WTC11 (cell line): ENCODE measurements around the gene NDUFA6. TPM values are rescaled to one million over a fixed set of nuclear protein-coding genes. Genes with fewer than 3 reads are reported as not detected.

Experiments
- ATAC-seq: fragments of 200-7000 bp; cut with Tn5 transposase; 2 replicates; pipeline ENCODE4 v1.10.0; 2021; ENCODE audit warnings: mild to moderate bottlenecking, moderate library complexity
- CTCF ChIA-PET: fragments of 300-600 bp; sonication (Branson Sonifier 250); formaldehyde crosslinking; loops from one replicate; lab custom pipeline; 2021; ENCODE audit warnings: antibody characterized with exemption; lab: Charles Lee
- POLR2A ChIA-PET: fragments of 350-600 bp; sonication (Branson Sonifier 250); formaldehyde crosslinking; loops from one replicate; lab custom pipeline; 2021; ENCODE audit warnings: antibody characterized with exemption; lab: Charles Lee
- DNase-seq: peaks from one replicate; pipeline ENCODE4 v3.0.0; 2021; ENCODE audit warnings: low spot score
- H3K27ac Mint-ChIP-seq: 2 replicates; pipeline ENCODE4 v1.8.0; 2021; ENCODE audit warnings: mixed read lengths
- H3K27me3 Mint-ChIP-seq: 2 replicates; pipeline ENCODE4 v1.8.0; 2021; ENCODE audit warnings: low read depth, mild to moderate bottlenecking, moderate library complexity, mixed read lengths
- H3K36me3 Mint-ChIP-seq: 2 replicates; pipeline ENCODE4 v1.8.0; 2021; ENCODE audit warnings: mixed read lengths
- H3K4me1 Mint-ChIP-seq: 2 replicates; pipeline ENCODE4 v1.8.0; 2022; ENCODE audit warnings: mixed read lengths
- H3K4me3 Mint-ChIP-seq: 2 replicates; pipeline ENCODE4 v1.8.0; 2021; ENCODE audit warnings: mild to moderate bottlenecking, moderate library complexity, mixed read lengths
- H3K9me3 Mint-ChIP-seq: 2 replicates; pipeline ENCODE4 v1.8.0; 2021; ENCODE audit warnings: mixed read lengths
- CBFB ChIP-seq: sonication (generic); formaldehyde crosslinking; IDR thresholded peaks from 2 replicates; pipeline ENCODE4 v1.8.1; 2022; ENCODE audit warnings: mild to moderate bottlenecking, low read depth, missing genetic modification reagents
- ETV6 ChIP-seq: sonication (generic); formaldehyde crosslinking; IDR thresholded peaks from 2 replicates; pipeline ENCODE4 v1.8.1; 2022; ENCODE audit warnings: mild to moderate bottlenecking, missing genetic modification reagents
- FOXP1 ChIP-seq: sonication (generic); formaldehyde crosslinking; IDR thresholded peaks from 2 replicates; pipeline ENCODE4 v1.8.0; 2022; ENCODE audit warnings: missing genetic modification reagents, mild to moderate bottlenecking, moderate library complexity, borderline replicate concordance
- HMGA2 ChIP-seq: fragments of 250-450 bp; sonication (Bioruptor Pico); IDR thresholded peaks from 2 replicates; pipeline ENCODE4 v1.4.0; 2021; ENCODE audit warnings: mild to moderate bottlenecking, moderate library complexity
- IRF2 ChIP-seq: sonication (generic); formaldehyde crosslinking; IDR thresholded peaks from 2 replicates; pipeline ENCODE4 v1.8.0; 2022; ENCODE audit warnings: low read depth, missing genetic modification reagents, borderline replicate concordance
- NFATC4 ChIP-seq: fragments of 250-450 bp; sonication (Bioruptor Pico); IDR thresholded peaks from 2 replicates; pipeline ENCODE4 v1.9.0; 2021; ENCODE audit warnings: mild to moderate bottlenecking
- NR1H2 ChIP-seq: sonication (generic); formaldehyde crosslinking; IDR thresholded peaks from 2 replicates; pipeline ENCODE4 v1.9.0; 2021; ENCODE audit warnings: mild to moderate bottlenecking, moderate library complexity, missing genetic modification reagents
- NR3C1 ChIP-seq: sonication (generic); formaldehyde crosslinking; conservative IDR thresholded peaks from 2 replicates; pipeline ENCODE4 v1.8.1; 2023; ENCODE audit warnings: low read depth, mild to moderate bottlenecking, missing genetic modification reagents
- PRRX2 ChIP-seq: fragments of 250-450 bp; sonication (Bioruptor Pico); IDR thresholded peaks from 2 replicates; pipeline ENCODE4 v1.8.0; 2021; ENCODE audit warnings: mild to moderate bottlenecking
- RELA ChIP-seq: sonication (generic); formaldehyde crosslinking; IDR thresholded peaks from 2 replicates; pipeline ENCODE4 v1.8.1; 2022; ENCODE audit warnings: missing genetic modification reagents, mild to moderate bottlenecking, borderline replicate concordance
- RORB ChIP-seq: fragments of 250-450 bp; sonication (Bioruptor Pico); IDR thresholded peaks from 2 replicates; pipeline ENCODE4 v1.9.0; 2021; ENCODE audit warnings: mild to moderate bottlenecking
- SMAD4 ChIP-seq: sonication (generic); formaldehyde crosslinking; IDR thresholded peaks from 2 replicates; pipeline ENCODE4 v1.8.0; 2022; ENCODE audit warnings: mild to moderate bottlenecking, missing genetic modification reagents
- SOX15 ChIP-seq: fragments of 250-450 bp; sonication (Bioruptor Pico); IDR thresholded peaks from 2 replicates; pipeline ENCODE4 v1.9.0; 2021; ENCODE audit warnings: mild to moderate bottlenecking
- TP53 ChIP-seq: sonication (generic); formaldehyde crosslinking; IDR thresholded peaks from 2 replicates; pipeline ENCODE4 v1.8.1; 2023; ENCODE audit warnings: mild to moderate bottlenecking, missing genetic modification reagents
- ZBTB21 ChIP-seq: sonication (generic); formaldehyde crosslinking; IDR thresholded peaks from 2 replicates; pipeline ENCODE4 v1.8.1; 2023; ENCODE audit warnings: mild to moderate bottlenecking, missing genetic modification reagents, borderline replicate concordance
- ZNF138 ChIP-seq: sonication (generic); formaldehyde crosslinking; conservative IDR thresholded peaks from 2 replicates; pipeline ENCODE4 v1.8.1; 2022; ENCODE audit warnings: mild to moderate bottlenecking, moderate library complexity, missing genetic modification reagents
- ZNF219 ChIP-seq: sonication (generic); formaldehyde crosslinking; IDR thresholded peaks from 2 replicates; pipeline ENCODE4 v1.8.0; 2023; ENCODE audit warnings: missing genetic modification reagents, mild to moderate bottlenecking, borderline replicate concordance
- ZNF317 ChIP-seq: sonication (generic); formaldehyde crosslinking; IDR thresholded peaks from 2 replicates; pipeline ENCODE4 v1.8.1; 2023; ENCODE audit warnings: low read depth, mild to moderate bottlenecking, moderate library complexity, missing genetic modification reagents, borderline replicate concordance
- ZNF416 ChIP-seq: fragments of 250-450 bp; sonication (Bioruptor Pico); IDR thresholded peaks from 2 replicates; pipeline ENCODE4 v1.9.0; 2021; ENCODE audit warnings: mild to moderate bottlenecking, inconsistent platforms
- total RNA-seq: library from RNA; stranded (reverse); gene quantifications from 3 replicates; pipeline ENCODE4 v1.2.3, GENCODE V29; 2021
- TF ChIP-seq, protein P1 (sequence below): sonication (generic); formaldehyde crosslinking; IDR thresholded peaks from 2 replicates; pipeline ENCODE4 v1.8.1; 2023; ENCODE audit warnings: mild to moderate bottlenecking, missing genetic modification reagents, moderate library complexity
- TF ChIP-seq, protein P2 (sequence below): fragments of 250-450 bp; sonication (Bioruptor Pico); IDR thresholded peaks from 2 replicates; pipeline ENCODE4 v2.1.2; 2022; ENCODE audit warnings: mild to moderate bottlenecking, moderate library complexity
- TF ChIP-seq, protein P3 (sequence below): sonication (generic); formaldehyde crosslinking; IDR thresholded peaks from 2 replicates; pipeline ENCODE4 v1.8.1; 2023; ENCODE audit warnings: mild to moderate bottlenecking, missing genetic modification reagents, moderate library complexity
- TF ChIP-seq, protein P4 (sequence below): sonication (generic); formaldehyde crosslinking; IDR thresholded peaks from 2 replicates; pipeline ENCODE4 v1.8.0; 2022; ENCODE audit warnings: mild to moderate bottlenecking, missing genetic modification reagents
- TF ChIP-seq, protein P5 (sequence below): sonication (generic); formaldehyde crosslinking; IDR thresholded peaks from 2 replicates; pipeline ENCODE4 v1.8.1; 2023; ENCODE audit warnings: mild to moderate bottlenecking, moderate library complexity, missing genetic modification reagents
- TF ChIP-seq, protein P6 (sequence below): fragments of 250-450 bp; sonication (Bioruptor Pico); IDR thresholded peaks from 2 replicates; pipeline ENCODE4 v1.8.0; 2021; ENCODE audit warnings: mild to moderate bottlenecking
- TF ChIP-seq, protein P7 (sequence below): sonication (generic); formaldehyde crosslinking; IDR thresholded peaks from 2 replicates; pipeline ENCODE4 v1.8.1; 2022; ENCODE audit warnings: mild to moderate bottlenecking, missing genetic modification reagents, moderate library complexity, borderline replicate concordance

Gene NDUFA6
- total RNA-seq, 1 experiment from 2014 or later, result 85.9 TPM

DNA sequence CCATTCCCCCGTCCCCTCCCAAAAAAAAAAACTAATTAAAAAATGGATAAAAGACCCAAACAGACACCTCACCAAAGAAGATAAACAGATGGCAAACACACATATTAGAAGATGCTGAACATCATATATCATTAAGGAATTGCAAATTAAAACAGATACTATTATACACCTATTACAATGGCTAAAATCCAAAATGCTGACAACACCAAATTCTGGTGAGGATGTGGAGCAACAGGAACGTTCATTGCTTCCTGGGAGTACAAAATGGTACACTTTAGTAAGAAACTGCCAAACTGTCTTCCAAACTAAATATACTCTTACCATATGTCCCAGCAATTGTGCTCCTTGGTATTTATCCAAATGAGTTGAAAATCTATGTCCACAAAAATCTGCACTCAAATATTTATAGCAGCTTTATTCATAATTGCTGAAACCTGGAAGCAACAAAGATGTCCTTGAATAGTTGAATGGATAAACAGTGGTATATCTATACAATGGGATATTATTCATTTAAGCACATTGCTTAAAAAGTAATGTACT is 39.9 kb downstream of the NDUFA6 start:
- Mint-ChIP-seq H3K27ac (no peak overlapping the region), H3K4me1 (no peaks in the 10 kb centered on the region), H3K36me3 (no peaks in the 10 kb centered on the region), H3K4me3 (no peak overlapping the region), H3K9me3 (peaks cover 2% of the 10 kb centered on the region), H3K27me3 (no peaks in the 10 kb centered on the region; the same call in 1 of the 2 replicates)
- DNase-seq, result no peak
- POLR2A ChIA-PET, result no interaction called here
- CTCF ChIA-PET, result no interaction called here
- no peak for ATAC-seq
- TF ChIP-seq NR3C1 (no peak), PRRX2 (CRISPR knock-in tag) (no peak), RORB (CRISPR knock-in tag) (no peak), ZNF416 (CRISPR knock-in tag) (no peak)
- TF ChIP-seq, protein P1, sequence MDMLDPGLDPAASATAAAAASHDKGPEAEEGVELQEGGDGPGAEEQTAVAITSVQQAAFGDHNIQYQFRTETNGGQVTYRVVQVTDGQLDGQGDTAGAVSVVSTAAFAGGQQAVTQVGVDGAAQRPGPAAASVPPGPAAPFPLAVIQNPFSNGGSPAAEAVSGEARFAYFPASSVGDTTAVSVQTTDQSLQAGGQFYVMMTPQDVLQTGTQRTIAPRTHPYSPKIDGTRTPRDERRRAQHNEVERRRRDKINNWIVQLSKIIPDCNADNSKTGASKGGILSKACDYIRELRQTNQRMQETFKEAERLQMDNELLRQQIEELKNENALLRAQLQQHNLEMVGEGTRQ (CRISPR knock-in tag), result no peak
- TF ChIP-seq, protein P2, sequence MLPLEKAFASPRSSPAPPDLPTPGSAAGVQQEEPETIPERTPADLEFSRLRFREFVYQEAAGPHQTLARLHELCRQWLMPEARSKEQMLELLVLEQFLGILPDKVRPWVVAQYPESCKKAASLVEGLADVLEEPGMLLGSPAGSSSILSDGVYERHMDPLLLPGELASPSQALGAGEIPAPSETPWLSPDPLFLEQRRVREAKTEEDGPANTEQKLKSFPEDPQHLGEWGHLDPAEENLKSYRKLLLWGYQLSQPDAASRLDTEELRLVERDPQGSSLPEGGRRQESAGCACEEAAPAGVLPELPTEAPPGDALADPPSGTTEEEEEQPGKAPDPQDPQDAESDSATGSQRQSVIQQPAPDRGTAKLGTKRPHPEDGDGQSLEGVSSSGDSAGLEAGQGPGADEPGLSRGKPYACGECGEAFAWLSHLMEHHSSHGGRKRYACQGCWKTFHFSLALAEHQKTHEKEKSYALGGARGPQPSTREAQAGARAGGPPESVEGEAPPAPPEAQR (CRISPR knock-in tag), result no peak

DNA sequence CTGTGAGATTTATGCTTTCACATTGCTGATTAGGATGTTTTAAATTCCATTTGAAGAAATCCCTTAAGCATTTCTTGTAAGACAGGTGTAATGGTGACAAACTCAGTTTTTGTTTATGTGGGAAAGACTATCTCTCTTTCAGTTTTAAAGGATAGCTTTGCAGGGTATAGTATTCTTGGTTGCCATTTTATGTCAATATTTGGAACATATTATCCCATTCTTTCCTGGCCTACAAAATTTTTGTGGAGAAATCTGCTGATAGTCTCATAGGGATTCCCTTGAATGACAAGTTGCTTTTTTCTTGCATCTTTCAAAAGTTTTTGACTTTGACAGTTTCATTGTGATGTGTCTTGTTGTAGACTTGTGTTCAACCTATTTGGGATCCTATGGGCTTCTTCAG is 48.8 kb downstream of the NDUFA6 start:
- ATAC-seq (no peak), DNase-seq (no peak)
- Mint-ChIP-seq H3K27me3 (peaks cover 29% of the 10 kb centered on the region), H3K9me3 (peaks cover 25% of the 10 kb centered on the region), H3K36me3 (peaks cover 4% of the 10 kb centered on the region), H3K4me3 (no peak overlapping the region), H3K4me1 (no peaks in the 10 kb centered on the region), H3K27ac (no peak overlapping the region)
- ChIA-PET POLR2A (no interaction called here), CTCF (interaction anchor here (1.0 kb wide), 1 partner anchor 116 kb away, joined by 3 read pairs; no protein-coding TSS in a partner anchor)
- TF ChIP-seq RELA (no peak), RORB (CRISPR knock-in tag) (no peak), TP53 (CRISPR knock-in tag) (no peak), SOX15 (CRISPR knock-in tag) (no peak), SMAD4 (CRISPR knock-in tag) (no peak), NR3C1 (no peak), ETV6 (CRISPR knock-in tag) (no peak), ZNF138 (no peak), NR1H2 (CRISPR knock-in tag) (no peak), HMGA2 (no peak), FOXP1 (no peak), NFATC4 (CRISPR knock-in tag) (no peak)
- TF ChIP-seq, protein P3, sequence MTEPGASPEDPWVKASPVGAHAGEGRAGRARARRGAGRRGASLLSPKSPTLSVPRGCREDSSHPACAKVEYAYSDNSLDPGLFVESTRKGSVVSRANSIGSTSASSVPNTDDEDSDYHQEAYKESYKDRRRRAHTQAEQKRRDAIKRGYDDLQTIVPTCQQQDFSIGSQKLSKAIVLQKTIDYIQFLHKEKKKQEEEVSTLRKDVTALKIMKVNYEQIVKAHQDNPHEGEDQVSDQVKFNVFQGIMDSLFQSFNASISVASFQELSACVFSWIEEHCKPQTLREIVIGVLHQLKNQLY (CRISPR knock-in tag), result no peak

DNA sequence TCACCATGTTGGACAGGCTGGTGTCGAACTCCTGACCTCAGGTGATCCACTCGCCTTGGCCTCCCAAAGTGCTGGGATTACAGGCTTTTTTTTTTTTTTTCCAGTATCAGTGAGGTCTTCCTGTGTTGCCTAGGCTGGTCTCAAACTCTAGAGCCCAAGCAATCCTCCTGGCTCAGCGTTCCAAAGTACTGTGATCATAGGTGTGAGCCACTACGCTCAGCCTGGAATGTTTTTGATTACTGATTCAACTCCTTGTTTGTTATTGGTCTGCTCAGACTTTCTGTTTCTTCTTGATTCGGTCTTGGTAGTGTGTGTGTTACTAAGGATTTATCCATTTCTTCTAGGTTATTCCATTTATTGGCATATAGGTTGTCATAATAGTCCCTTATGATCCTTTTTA is 51.3 kb downstream of the NDUFA6 start:
- H3K4me3 Mint-ChIP-seq, result no peak overlapping the region
- H3K4me1 Mint-ChIP-seq, result no peaks in the 10 kb centered on the region
- POLR2A ChIA-PET, result no interaction called here
- DNase-seq, result no peak
- no peak overlapping the region for H3K27ac Mint-ChIP-seq
- CTCF ChIA-PET, result no interaction called here
- peaks cover 33% of the 10 kb centered on the region for H3K27me3 Mint-ChIP-seq
- peaks cover 39% of the 10 kb centered on the region for H3K9me3 Mint-ChIP-seq
- no peak for ATAC-seq
- H3K36me3 Mint-ChIP-seq, result peaks cover 10% of the 10 kb centered on the region
- TF ChIP-seq ZBTB21 (no peak), ETV6 (CRISPR knock-in tag) (no peak), ZNF219 (no peak), CBFB (CRISPR knock-in tag) (no peak), ZNF317 (CRISPR knock-in tag) (no peak), IRF2 (CRISPR knock-in tag) (no peak)
- TF ChIP-seq, protein P4, sequence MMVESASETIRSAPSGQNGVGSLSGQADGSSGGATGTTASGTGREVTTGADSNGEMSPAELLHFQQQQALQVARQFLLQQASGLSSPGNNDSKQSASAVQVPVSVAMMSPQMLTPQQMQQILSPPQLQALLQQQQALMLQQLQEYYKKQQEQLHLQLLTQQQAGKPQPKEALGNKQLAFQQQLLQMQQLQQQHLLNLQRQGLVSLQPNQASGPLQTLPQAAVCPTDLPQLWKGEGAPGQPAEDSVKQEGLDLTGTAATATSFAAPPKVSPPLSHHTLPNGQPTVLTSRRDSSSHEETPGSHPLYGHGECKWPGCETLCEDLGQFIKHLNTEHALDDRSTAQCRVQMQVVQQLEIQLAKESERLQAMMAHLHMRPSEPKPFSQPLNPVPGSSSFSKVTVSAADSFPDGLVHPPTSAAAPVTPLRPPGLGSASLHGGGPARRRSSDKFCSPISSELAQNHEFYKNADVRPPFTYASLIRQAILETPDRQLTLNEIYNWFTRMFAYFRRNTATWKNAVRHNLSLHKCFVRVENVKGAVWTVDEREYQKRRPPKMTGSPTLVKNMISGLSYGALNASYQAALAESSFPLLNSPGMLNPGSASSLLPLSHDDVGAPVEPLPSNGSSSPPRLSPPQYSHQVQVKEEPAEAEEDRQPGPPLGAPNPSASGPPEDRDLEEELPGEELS (CRISPR knock-in tag), result no peak
- TF ChIP-seq, protein P5, sequence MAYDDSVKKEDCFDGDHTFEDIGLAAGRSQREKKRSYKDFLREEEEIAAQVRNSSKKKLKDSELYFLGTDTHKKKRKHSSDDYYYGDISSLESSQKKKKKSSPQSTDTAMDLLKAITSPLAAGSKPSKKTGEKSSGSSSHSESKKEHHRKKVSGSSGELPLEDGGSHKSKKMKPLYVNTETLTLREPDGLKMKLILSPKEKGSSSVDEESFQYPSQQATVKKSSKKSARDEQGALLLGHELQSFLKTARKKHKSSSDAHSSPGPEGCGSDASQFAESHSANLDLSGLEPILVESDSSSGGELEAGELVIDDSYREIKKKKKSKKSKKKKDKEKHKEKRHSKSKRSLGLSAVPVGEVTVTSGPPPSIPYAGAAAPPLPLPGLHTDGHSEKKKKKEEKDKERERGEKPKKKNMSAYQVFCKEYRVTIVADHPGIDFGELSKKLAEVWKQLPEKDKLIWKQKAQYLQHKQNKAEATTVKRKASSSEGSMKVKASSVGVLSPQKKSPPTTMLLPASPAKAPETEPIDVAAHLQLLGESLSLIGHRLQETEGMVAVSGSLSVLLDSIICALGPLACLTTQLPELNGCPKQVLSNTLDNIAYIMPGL (CRISPR knock-in tag), result no peak
- TF ChIP-seq, protein P6, sequence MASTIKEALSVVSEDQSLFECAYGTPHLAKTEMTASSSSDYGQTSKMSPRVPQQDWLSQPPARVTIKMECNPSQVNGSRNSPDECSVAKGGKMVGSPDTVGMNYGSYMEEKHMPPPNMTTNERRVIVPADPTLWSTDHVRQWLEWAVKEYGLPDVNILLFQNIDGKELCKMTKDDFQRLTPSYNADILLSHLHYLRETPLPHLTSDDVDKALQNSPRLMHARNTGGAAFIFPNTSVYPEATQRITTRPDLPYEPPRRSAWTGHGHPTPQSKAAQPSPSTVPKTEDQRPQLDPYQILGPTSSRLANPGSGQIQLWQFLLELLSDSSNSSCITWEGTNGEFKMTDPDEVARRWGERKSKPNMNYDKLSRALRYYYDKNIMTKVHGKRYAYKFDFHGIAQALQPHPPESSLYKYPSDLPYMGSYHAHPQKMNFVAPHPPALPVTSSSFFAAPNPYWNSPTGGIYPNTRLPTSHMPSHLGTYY, result no peak
- TF ChIP-seq, protein P7, sequence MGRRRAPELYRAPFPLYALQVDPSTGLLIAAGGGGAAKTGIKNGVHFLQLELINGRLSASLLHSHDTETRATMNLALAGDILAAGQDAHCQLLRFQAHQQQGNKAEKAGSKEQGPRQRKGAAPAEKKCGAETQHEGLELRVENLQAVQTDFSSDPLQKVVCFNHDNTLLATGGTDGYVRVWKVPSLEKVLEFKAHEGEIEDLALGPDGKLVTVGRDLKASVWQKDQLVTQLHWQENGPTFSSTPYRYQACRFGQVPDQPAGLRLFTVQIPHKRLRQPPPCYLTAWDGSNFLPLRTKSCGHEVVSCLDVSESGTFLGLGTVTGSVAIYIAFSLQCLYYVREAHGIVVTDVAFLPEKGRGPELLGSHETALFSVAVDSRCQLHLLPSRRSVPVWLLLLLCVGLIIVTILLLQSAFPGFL (CRISPR knock-in tag), result no peak
